ENCODE results near the gene GIT1. TPM values are rescaled to one million over a fixed set of nuclear protein-coding genes. Genes with fewer than 3 reads are reported as not detected.
A peak's percentile ranks its signal among the peaks of the same experiment; 100 is the strongest.

Gene GIT1
- total and polyA plus RNA-seq, 2 experiments from 2014 or later: 20.0 to 46.3 TPM

DNA sequence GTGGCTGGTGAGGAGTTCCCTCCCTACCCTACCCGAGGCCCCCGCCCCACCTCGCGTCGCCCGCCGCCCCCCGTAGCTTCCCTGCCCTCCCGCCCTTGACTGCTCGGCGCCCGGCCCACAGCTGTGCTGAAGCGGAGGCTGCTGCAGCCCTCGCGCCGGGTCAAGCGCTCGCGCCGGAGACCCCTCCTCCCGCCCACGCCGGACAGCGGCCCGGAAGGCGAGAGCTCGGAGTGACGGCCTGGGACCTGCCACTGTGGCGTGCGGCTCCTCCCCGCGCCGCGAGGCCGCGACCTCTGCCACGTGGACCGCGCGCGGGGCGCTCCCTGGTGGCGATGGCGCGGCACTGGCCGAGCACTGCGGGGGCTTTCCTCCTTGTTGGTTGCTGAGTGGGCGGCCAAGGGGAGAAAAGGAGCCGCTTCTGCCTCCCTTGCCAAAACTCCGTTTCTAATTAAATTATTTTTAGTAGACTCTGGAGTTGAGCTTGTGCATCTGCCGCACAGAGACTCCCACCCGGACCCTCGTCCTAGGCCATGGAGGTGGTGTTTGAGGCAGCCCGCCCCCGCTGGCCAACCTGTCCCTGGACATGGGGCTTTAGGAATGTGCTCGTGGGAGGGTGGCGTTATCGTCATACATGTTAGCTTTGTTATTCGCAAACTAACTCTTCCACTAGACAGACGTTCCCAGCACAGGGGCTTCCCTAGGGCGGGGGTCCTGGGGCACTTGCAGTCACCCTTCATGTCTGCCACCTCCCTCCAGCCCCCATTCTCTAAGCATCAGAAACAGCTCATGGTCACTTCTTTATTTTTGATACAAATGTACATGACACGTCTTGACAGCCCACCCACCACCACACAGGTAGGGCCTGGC is 16.5 kb downstream of the GIT1 start:
- H3K27me3 ChIP-seq: no peaks in the 10 kb centered on the region
- peak; percentile 81 for DNase-seq (ENCODE audit: low spot score)
- H3K36me3 ChIP-seq (replicated peaks; ENCODE audit: insufficient read depth, low read depth): no peaks in the 10 kb centered on the region
- H3K9me3 ChIP-seq (ENCODE audit: low read depth): no peaks in the 10 kb centered on the region
- WGBS (ENCODE audit: low lambda C conversion rate, missing lambda C conversion rate): 28% methylated on average over 54 of the region's 62 CpGs
- H3K9me2 ChIP-seq (replicated peaks; ENCODE audit: insufficient read depth): no peaks in the 10 kb centered on the region
- H3K4me3 ChIP-seq: no peak overlapping the region
- H4K20me1 ChIP-seq (ENCODE audit: insufficient read depth, poor library complexity, severe bottlenecking): no peaks in the 10 kb centered on the region
- H3K79me2 ChIP-seq: peaks cover 25% of the 10 kb centered on the region
- no peak overlapping the region for H3K27ac ChIP-seq
- TF ChIP-seq, protein P1, sequence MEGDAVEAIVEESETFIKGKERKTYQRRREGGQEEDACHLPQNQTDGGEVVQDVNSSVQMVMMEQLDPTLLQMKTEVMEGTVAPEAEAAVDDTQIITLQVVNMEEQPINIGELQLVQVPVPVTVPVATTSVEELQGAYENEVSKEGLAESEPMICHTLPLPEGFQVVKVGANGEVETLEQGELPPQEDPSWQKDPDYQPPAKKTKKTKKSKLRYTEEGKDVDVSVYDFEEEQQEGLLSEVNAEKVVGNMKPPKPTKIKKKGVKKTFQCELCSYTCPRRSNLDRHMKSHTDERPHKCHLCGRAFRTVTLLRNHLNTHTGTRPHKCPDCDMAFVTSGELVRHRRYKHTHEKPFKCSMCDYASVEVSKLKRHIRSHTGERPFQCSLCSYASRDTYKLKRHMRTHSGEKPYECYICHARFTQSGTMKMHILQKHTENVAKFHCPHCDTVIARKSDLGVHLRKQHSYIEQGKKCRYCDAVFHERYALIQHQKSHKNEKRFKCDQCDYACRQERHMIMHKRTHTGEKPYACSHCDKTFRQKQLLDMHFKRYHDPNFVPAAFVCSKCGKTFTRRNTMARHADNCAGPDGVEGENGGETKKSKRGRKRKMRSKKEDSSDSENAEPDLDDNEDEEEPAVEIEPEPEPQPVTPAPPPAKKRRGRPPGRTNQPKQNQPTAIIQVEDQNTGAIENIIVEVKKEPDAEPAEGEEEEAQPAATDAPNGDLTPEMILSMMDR (IDR thresholded peaks at IDR 0.05; ENCODE audit: poor library complexity): peak; percentile 68
- TF ChIP-seq EZH2phosphoT487 (IDR thresholded peaks at IDR 0.05; ENCODE audit: low read depth, severe bottlenecking, unreplicated experiment): no peak
- peak overlapping the region; percentile 76 for H3K4me2 ChIP-seq
- no peak overlapping the region for H2AFZ ChIP-seq
- peaks cover 27% of the 10 kb centered on the region for H3K4me1 ChIP-seq (ENCODE audit: insufficient read depth)

DNA sequence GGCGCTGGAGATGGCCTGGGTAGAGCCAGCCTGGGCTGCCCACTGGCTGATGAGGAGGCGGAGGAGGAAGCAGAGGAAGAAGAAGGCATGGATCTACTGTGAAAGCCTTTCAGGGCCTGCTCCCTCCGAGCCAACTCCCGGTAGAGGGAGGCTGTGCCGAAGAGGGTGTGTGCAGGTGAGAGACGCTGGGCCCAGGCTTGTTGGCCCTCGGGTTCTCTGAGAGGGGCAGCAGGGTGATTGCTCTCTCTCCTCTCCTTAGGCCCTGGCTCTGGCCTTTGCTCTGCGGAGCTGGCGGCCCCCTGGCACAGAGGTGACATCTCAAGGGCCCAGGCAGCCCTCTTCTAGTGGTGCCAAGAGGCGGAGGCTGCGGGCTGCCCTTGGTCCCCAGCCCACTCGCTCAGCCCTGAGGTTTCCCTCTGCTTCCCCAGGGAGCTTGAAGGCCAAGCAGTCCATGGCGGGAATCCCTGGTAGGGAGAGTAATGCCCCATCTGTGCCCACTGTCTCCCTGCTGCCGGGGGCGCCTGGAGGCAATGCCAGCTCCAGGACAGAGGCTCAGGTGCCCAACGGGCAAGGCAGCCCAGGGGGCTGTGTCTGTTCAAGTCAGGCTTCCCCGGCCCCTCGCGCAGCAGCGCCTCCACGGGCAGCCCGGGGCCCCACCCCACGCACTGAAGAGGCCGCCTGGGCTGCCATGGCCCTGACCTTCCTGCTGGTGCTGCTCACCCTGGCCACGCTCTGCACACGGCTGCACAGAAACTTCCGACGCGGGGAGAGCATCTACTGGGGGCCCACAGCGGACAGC is 17.4 kb downstream of the GIT1 start:
- Histone ChIP-seq H3K9me3 (ENCODE audit: low read depth) (no peaks in the 10 kb centered on the region), H3K27me3 (no peaks in the 10 kb centered on the region), H3K27ac (no peak overlapping the region), H3K79me2 (peaks cover 25% of the 10 kb centered on the region), H3K4me2 (peak overlapping the region; percentile 76), H3K4me3 (no peak overlapping the region), H3K9me2 (replicated peaks; ENCODE audit: insufficient read depth) (no peaks in the 10 kb centered on the region), H3K36me3 (replicated peaks; ENCODE audit: insufficient read depth, low read depth) (no peaks in the 10 kb centered on the region), H4K20me1 (ENCODE audit: insufficient read depth, poor library complexity, severe bottlenecking) (no peaks in the 10 kb centered on the region), H2AFZ (no peak overlapping the region), H3K4me1 (ENCODE audit: insufficient read depth) (peaks cover 27% of the 10 kb centered on the region)
- DNase-seq (ENCODE audit: low spot score): peak; percentile 32
- 73% methylated on average over 28 of the region's 30 CpGs for WGBS (ENCODE audit: low lambda C conversion rate, missing lambda C conversion rate)
- TF ChIP-seq EZH2phosphoT487 (IDR thresholded peaks at IDR 0.05; ENCODE audit: low read depth, severe bottlenecking, unreplicated experiment): no peak
- TF ChIP-seq EZH2 (IDR thresholded peaks at IDR 0.05; ENCODE audit: borderline replicate concordance): no peak
- TF ChIP-seq, protein P1 (IDR thresholded peaks at IDR 0.05; ENCODE audit: poor library complexity): no peak

DNA sequence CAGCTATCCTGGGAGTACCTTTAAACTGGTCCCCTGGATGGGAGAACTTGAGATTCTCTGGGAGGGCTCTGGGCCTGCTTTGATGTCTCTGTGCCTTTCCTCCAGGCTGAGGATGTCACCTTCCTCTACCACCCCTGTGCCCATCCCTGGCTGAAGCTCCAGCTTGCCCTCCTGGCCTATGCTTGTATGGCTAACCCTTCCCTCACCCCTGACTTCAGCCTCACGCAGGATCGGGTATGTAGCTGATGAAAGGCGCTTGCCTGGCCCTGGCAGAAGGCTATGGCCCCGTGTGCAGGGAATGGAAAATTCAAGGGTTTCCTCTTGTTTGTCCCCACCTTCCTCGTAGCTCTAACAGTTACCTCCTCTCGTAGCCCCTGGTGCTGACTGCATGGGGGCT is 18.0 kb downstream of the GIT1 start:
- WGBS (ENCODE audit: low lambda C conversion rate, missing lambda C conversion rate): 96% methylated on average over 6 of the region's 6 CpGs
- Histone ChIP-seq H3K9me2 (replicated peaks; ENCODE audit: insufficient read depth) (no peaks in the 10 kb centered on the region), H3K27me3 (no peaks in the 10 kb centered on the region), H3K36me3 (replicated peaks; ENCODE audit: insufficient read depth, low read depth) (no peaks in the 10 kb centered on the region), H3K4me3 (no peak overlapping the region), H3K4me1 (ENCODE audit: insufficient read depth) (peaks cover 29% of the 10 kb centered on the region), H2AFZ (no peak overlapping the region), H3K9me3 (ENCODE audit: low read depth) (no peaks in the 10 kb centered on the region), H4K20me1 (ENCODE audit: insufficient read depth, poor library complexity, severe bottlenecking) (no peaks in the 10 kb centered on the region), H3K4me2 (no peak overlapping the region), H3K27ac (no peak overlapping the region), H3K79me2 (peaks cover 25% of the 10 kb centered on the region)
- DNase-seq (ENCODE audit: low spot score): no peak
- no peak for TF ChIP-seq EZH2 (IDR thresholded peaks at IDR 0.05; ENCODE audit: borderline replicate concordance)
- TF ChIP-seq, protein P1 (IDR thresholded peaks at IDR 0.05; ENCODE audit: poor library complexity): no peak
- no peak for TF ChIP-seq EZH2phosphoT487 (IDR thresholded peaks at IDR 0.05; ENCODE audit: low read depth, severe bottlenecking, unreplicated experiment)

Data from hepatocyte (in vitro differentiated cells).